HepG2 (cell line): ENCODE results near the gene MORN1. TPM values are rescaled to one million over a fixed set of nuclear protein-coding genes. Genes with fewer than 3 reads are reported as not detected.
A peak's percentile ranks its signal among the peaks of the same experiment; 100 is the strongest.

Experiments
- ATAC-seq: fragments of 200-7000 bp; cut with Tn5 transposase; 3 replicates; pipeline ENCODE4 v1.9.1; 2020; ENCODE audit warnings: mild to moderate bottlenecking, moderate library complexity
- BruUV-seq: library from RNA; stranded (reverse); fragments of 400-500 nt; replicated peaks from 2 replicates; lab custom pipeline; 2021; lab: Mats Ljungman, UMichigan
- CTCF ChIA-PET: fragments of 300-600 bp; formaldehyde crosslinking; extraction: SDS; loops from one replicate; lab custom pipeline; 2021; ENCODE audit warnings: low total read pairs, inconsistent platforms, low intra/inter-chr PET ratio; lab: Yijun Ruan, JAX
- POLR2A ChIA-PET: fragments of 350-600 bp; sonication (Branson Sonifier 250); formaldehyde crosslinking; loops from one replicate; lab custom pipeline; 2020; ENCODE audit warnings: antibody characterized with exemption, inconsistent platforms; lab: Yijun Ruan, JAX
- DNase-seq: peaks from one replicate; pipeline ENCODE4 v3.0.0-alpha.2; 2015; ENCODE audit warnings: low spot score
- FAIRE-seq: peaks from 3 replicates; lab custom pipeline; 2011; peaks lifted over from hg19 to GRCh38; lab: Jason Lieb, UNC
- H2AFZ ChIP-seq: one replicate; pipeline ENCODE4 v1.6.1; 2011; ENCODE audit warnings: low read length, inconsistent platforms
- H3K27ac ChIP-seq: fragments of 300-600 bp; 3 replicates; pipeline ENCODE4 v1.8.0; 2011; ENCODE audit warnings: mixed run types, mild to moderate bottlenecking, mixed read lengths, low read length, inconsistent platforms; ENCODE audit not compliant: insufficient read depth; ENCODE audit errors: extremely low read length
- H3K27me3 ChIP-seq, 2 experiments: fragments of 200-600 bp in 1 of 2; 2 replicates in 1 of 2; 3 replicates in 1 of 2; pipeline versions ENCODE4 v1.6.0 to v1.8.0; 2011; ENCODE audit warnings: low read length in 2 of 2, mild to moderate bottlenecking in 2 of 2, moderate library complexity in 2 of 2, inconsistent platforms in 1 of 2; ENCODE audit not compliant: insufficient read depth in 2 of 2, control insufficient read depth in 1 of 2
- H3K36me3 ChIP-seq, 2 experiments: fragments of 200-600 bp in 1 of 2; replicated peaks in 1 of 2; 2 replicates in 1 of 2; 3 replicates in 1 of 2; pipeline versions ENCODE4 v1.5.1 to v1.8.0; 2011; ENCODE audit warnings: low read length in 2 of 2, inconsistent platforms in 1 of 2; ENCODE audit not compliant: insufficient read depth in 2 of 2, control insufficient read depth in 1 of 2
- H3K4me1 ChIP-seq: 2 replicates; pipeline ENCODE4 v1.5.1; 2012; ENCODE audit warnings: low read length, inconsistent platforms; ENCODE audit not compliant: insufficient read depth
- H3K4me2 ChIP-seq: 2 replicates; pipeline ENCODE4 v1.6.0; 2011; ENCODE audit warnings: low read depth, low read length, inconsistent platforms
- H3K4me3 ChIP-seq, 3 experiments: fragments of 200-600 bp in 1 of 3; sonication (generic), shearing (Covaris generic) in 1 of 3; replicated peaks in 1 of 3; 2 replicates each; pipeline ENCODE4 v1.5.1; 2011 to 2016; ENCODE audit warnings: low read length in 3 of 3, inconsistent platforms in 2 of 3, low read depth in 2 of 3, mild to moderate bottlenecking in 2 of 3, control low read depth in 1 of 3, mixed read lengths in 1 of 3; ENCODE audit not compliant: insufficient read depth in 1 of 3
- H3K79me2 ChIP-seq: one replicate; pipeline ENCODE4 v1.6.1; 2011; ENCODE audit warnings: low read length, inconsistent platforms; ENCODE audit not compliant: insufficient read depth
- H3K9ac ChIP-seq: 2 replicates; pipeline ENCODE4 v1.6.0; 2011; ENCODE audit warnings: mild to moderate bottlenecking, low read depth, low read length, inconsistent platforms; ENCODE audit not compliant: insufficient read depth
- H3K9me3 ChIP-seq: 2 replicates; pipeline ENCODE4 v1.5.1; 2012; ENCODE audit warnings: mild to moderate bottlenecking, low read length
- H4K20me1 ChIP-seq: 2 replicates; pipeline ENCODE4 v1.6.0; 2011; ENCODE audit warnings: inconsistent platforms, mild to moderate bottlenecking, low read length, moderate library complexity; ENCODE audit not compliant: insufficient read depth
- CHCHD3 ChIP-seq: sonication (generic); formaldehyde crosslinking; IDR thresholded peaks from 2 replicates; pipeline ENCODE4 v1.8.0; 2022; ENCODE audit warnings: mild to moderate bottlenecking, missing genetic modification reagents, moderate library complexity
- CHD4 ChIP-seq: fragments of 200-600 bp; sonication (generic); IDR thresholded peaks from 2 replicates; pipeline ENCODE4 v1.7.0; 2017; ENCODE audit warnings: mild to moderate bottlenecking, low read length, borderline replicate concordance
- EHMT2 ChIP-seq: fragments of 200-600 bp; sonication (generic); IDR thresholded peaks from 2 replicates; pipeline ENCODE4 v1.7.0; 2017; ENCODE audit warnings: antibody characterized with exemption, low read depth, low read length, borderline replicate concordance
- HNF4G ChIP-seq, 2 experiments: sonication (generic) in 1 of 2; formaldehyde crosslinking in 1 of 2; IDR thresholded peaks; 2 replicates each; pipeline versions ENCODE4 v1.4.0 to v1.6.1; 2011 to 2020; ENCODE audit warnings: borderline replicate concordance in 2 of 2, low read depth in 2 of 2, mild to moderate bottlenecking in 2 of 2, low read length in 1 of 2, missing genetic modification reagents in 1 of 2, moderate library complexity in 1 of 2
- NR1H2 ChIP-seq: sonication (generic); formaldehyde crosslinking; IDR thresholded peaks from 2 replicates; pipeline ENCODE4 v1.8.1; 2022; ENCODE audit warnings: low read depth, missing genetic modification reagents, borderline replicate concordance
- YEATS2 ChIP-seq: sonication (generic); formaldehyde crosslinking; IDR thresholded peaks from 2 replicates; pipeline ENCODE4 v1.4.0; 2020; ENCODE audit warnings: missing genetic modification reagents, borderline replicate concordance
- ZFY ChIP-seq: sonication (generic); formaldehyde crosslinking; IDR thresholded peaks from 2 replicates; pipeline ENCODE4 v1.4.0; 2020; ENCODE audit warnings: missing genetic modification reagents
- ZNF121 ChIP-seq: sonication (generic); formaldehyde crosslinking; IDR thresholded peaks from 2 replicates; pipeline ENCODE4 v1.5.0; 2020; ENCODE audit warnings: mild to moderate bottlenecking, missing genetic modification reagents
- ZNF274 ChIP-seq: sonication (generic); formaldehyde crosslinking; IDR thresholded peaks from 2 replicates; pipeline ENCODE4 v1.5.1; 2020; ENCODE audit warnings: mild to moderate bottlenecking, missing genetic modification reagents
- ZNF607 ChIP-seq: sonication (generic); formaldehyde crosslinking; IDR thresholded peaks from 2 replicates; pipeline ENCODE4 v1.5.1; 2020; ENCODE audit warnings: missing genetic modification reagents, mild to moderate bottlenecking, borderline replicate concordance
- WGBS: methylation state at CpG from one replicate; pipeline ENCODE4 v1.1.6; 2017; ENCODE audit warnings: low lambda C conversion rate; 5-methylcytosine and 5-hydroxymethylcytosine counted together
- in situ Hi-C: cut with HindIII; loops from 2 replicates; pipeline ENCODE4 v1.10.0; 2017; ENCODE audit warnings: low pct_unique_long_range_greater_than_20kb; ENCODE audit not compliant: extremely low pct_ligation_motif_present
- intact Hi-C: fragments of 100-400 bp; cut with micrococcal nuclease; formaldehyde crosslinking; loops from one replicate; pipeline ENCODE4 v1.10.0; 2022; ENCODE audit not compliant: unreplicated experiment
- polyA plus RNA-seq, 8 experiments: library from polyadenylated mRNA; depleted of rRNA in 3 of 8; stranded (reverse) in 7 of 8; unstranded in 1 of 8; fragments of >200 nt; fragmentation: Illumina TruSeq in 4 of 8; extraction: Trizol in 4 of 8; gene quantifications; 2 replicates each; pipeline versions ENCODE4 v1.2.1 to v1.2.3, GENCODE V29; 2011 to 2016; ENCODE audit warnings: low read depth in 4 of 8, missing spikeins in 1 of 8, mixed read lengths in 1 of 8; ENCODE audit not compliant: insufficient read depth in 1 of 8
- total RNA-seq, 5 experiments: library from RNA; depleted of rRNA; stranded (reverse); fragments of >200 nt; fragmentation: Illumina TruSeq; extraction: Trizol; gene quantifications; 2 replicates each; pipeline ENCODE4 v1.2.3, GENCODE V29; 2016; ENCODE audit warnings: low read depth in 1 of 5
- TF ChIP-seq, protein P1 (sequence below): sonication (generic); formaldehyde crosslinking; IDR thresholded peaks from 2 replicates; pipeline ENCODE4 v1.5.0; 2020; ENCODE audit warnings: missing genetic modification reagents
- TF ChIP-seq, protein P2 (sequence below): sonication (generic); formaldehyde crosslinking; IDR thresholded peaks from 2 replicates; pipeline ENCODE4 v1.5.1; 2020; ENCODE audit warnings: mild to moderate bottlenecking, missing genetic modification reagents, moderate library complexity
- TF ChIP-seq, protein P3 (sequence below): sonication (generic); formaldehyde crosslinking; conservative IDR thresholded peaks from 2 replicates; pipeline ENCODE4 v1.8.1; 2023; ENCODE audit warnings: missing genetic modification reagents
- TF ChIP-seq, protein P4 (sequence below): sonication (generic); formaldehyde crosslinking; IDR thresholded peaks from 2 replicates; pipeline ENCODE4 v1.4.0; 2020; ENCODE audit warnings: missing genetic modification reagents, borderline replicate concordance

Gene MORN1
- total and polyA plus RNA-seq, 2 of the 13 experiments (the other 11 are each of a cell fraction or from before 2014, with no cell fraction given), result 3.1 to 6.5 TPM

DNA sequence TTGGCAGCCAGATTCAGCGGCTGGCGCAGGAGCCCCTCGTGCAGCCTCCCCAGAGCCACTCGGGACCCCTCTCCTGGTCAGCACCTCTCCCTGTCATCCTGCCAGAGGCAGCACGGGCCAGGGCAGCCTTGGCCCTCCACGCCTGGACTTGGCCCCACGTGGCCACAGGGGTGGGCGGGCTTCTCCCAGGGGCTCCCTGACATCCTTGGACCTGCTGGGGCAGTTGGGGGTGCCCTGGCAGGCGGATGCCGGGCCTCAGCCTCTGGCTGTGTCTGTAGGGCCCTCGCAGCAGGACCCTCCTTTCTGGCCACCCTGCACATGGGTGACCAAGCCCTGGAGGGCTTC, 60.2 kb downstream of the MORN1 start:
- no peak for DNase-seq
- no TSS peak for BruUV-seq
- Histone ChIP-seq H3K27ac (no peak overlapping the region), H4K20me1 (no peaks in the 10 kb centered on the region), H3K79me2 (no peaks in the 10 kb centered on the region), H3K9ac (0 out of 2 replicates have a peak overlapping the region, but pooled peaks have one; percentile 11), H3K9me3 (no peaks in the 10 kb centered on the region), H3K36me3 (no peaks in the 10 kb centered on the region), H2AFZ (no peak overlapping the region), H3K4me2 (no peak overlapping the region), H3K27me3 (peaks cover 19 to 93% of the 10 kb centered on the region in 2 experiments), H3K4me3 (no peak overlapping the region), H3K4me1 (peaks cover 21% of the 10 kb centered on the region)
- WGBS, result no CpG with 5 or more reads among the region's 11 CpGs
- in situ Hi-C loops, result no loop called here
- ATAC-seq, result peak; percentile 3; the same call in 1 of the 3 replicates
- intact Hi-C loops, result no loop called here
- ChIA-PET CTCF (interaction anchor here (1.5 kb wide), 1 partner anchor 51 kb away, joined by 3 read pairs; no protein-coding TSS in a partner anchor), POLR2A (no interaction called here)
- no peak for FAIRE-seq
- TF ChIP-seq NR1H2 (CRISPR knock-in tag) (no peak), EHMT2 (no peak), ZNF121 (peak; percentile 77), CHCHD3 (CRISPR knock-in tag) (no peak), HNF4G (IDR thresholded peaks at IDR 0.05; ENCODE audit: borderline replicate concordance, low read depth, low read length) (no peak), HNF4G (CRISPR knock-in tag; IDR thresholded peaks at IDR 0.05; ENCODE audit: borderline replicate concordance, low read depth) (no peak), CHD4 (no peak), ZNF607 (CRISPR knock-in tag) (no peak), ZFY (0 out of 2 replicates have a peak, but pooled peaks have one; percentile 3), YEATS2 (CRISPR knock-in tag) (no peak), ZNF274 (CRISPR knock-in tag) (0 out of 2 replicates have a peak, but pooled peaks have one; percentile 3)
- TF ChIP-seq, protein P1, sequence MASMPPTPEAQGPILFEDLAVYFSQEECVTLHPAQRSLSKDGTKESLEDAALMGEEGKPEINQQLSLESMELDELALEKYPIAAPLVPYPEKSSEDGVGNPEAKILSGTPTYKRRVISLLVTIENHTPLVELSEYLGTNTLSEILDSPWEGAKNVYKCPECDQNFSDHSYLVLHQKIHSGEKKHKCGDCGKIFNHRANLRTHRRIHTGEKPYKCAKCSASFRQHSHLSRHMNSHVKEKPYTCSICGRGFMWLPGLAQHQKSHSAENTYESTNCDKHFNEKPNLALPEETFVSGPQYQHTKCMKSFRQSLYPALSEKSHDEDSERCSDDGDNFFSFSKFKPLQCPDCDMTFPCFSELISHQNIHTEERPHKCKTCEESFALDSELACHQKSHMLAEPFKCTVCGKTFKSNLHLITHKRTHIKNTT, result no peak
- TF ChIP-seq, protein P2, sequence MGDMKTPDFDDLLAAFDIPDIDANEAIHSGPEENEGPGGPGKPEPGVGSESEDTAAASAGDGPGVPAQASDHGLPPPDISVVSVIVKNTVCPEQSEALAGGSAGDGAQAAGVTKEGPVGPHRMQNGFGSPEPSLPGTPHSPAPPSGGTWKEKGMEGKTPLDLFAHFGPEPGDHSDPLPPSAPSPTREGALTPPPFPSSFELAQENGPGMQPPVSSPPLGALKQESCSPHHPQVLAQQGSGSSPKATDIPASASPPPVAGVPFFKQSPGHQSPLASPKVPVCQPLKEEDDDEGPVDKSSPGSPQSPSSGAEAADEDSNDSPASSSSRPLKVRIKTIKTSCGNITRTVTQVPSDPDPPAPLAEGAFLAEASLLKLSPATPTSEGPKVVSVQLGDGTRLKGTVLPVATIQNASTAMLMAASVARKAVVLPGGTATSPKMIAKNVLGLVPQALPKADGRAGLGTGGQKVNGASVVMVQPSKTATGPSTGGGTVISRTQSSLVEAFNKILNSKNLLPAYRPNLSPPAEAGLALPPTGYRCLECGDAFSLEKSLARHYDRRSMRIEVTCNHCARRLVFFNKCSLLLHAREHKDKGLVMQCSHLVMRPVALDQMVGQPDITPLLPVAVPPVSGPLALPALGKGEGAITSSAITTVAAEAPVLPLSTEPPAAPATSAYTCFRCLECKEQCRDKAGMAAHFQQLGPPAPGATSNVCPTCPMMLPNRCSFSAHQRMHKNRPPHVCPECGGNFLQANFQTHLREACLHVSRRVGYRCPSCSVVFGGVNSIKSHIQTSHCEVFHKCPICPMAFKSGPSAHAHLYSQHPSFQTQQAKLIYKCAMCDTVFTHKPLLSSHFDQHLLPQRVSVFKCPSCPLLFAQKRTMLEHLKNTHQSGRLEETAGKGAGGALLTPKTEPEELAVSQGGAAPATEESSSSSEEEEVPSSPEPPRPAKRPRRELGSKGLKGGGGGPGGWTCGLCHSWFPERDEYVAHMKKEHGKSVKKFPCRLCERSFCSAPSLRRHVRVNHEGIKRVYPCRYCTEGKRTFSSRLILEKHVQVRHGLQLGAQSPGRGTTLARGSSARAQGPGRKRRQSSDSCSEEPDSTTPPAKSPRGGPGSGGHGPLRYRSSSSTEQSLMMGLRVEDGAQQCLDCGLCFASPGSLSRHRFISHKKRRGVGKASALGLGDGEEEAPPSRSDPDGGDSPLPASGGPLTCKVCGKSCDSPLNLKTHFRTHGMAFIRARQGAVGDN (CRISPR knock-in tag), result peak; percentile 26; the same call in 1 of the 2 replicates
- TF ChIP-seq, protein P3, sequence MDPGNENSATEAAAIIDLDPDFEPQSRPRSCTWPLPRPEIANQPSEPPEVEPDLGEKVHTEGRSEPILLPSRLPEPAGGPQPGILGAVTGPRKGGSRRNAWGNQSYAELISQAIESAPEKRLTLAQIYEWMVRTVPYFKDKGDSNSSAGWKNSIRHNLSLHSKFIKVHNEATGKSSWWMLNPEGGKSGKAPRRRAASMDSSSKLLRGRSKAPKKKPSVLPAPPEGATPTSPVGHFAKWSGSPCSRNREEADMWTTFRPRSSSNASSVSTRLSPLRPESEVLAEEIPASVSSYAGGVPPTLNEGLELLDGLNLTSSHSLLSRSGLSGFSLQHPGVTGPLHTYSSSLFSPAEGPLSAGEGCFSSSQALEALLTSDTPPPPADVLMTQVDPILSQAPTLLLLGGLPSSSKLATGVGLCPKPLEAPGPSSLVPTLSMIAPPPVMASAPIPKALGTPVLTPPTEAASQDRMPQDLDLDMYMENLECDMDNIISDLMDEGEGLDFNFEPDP (CRISPR knock-in tag), result no peak
- TF ChIP-seq, protein P4, sequence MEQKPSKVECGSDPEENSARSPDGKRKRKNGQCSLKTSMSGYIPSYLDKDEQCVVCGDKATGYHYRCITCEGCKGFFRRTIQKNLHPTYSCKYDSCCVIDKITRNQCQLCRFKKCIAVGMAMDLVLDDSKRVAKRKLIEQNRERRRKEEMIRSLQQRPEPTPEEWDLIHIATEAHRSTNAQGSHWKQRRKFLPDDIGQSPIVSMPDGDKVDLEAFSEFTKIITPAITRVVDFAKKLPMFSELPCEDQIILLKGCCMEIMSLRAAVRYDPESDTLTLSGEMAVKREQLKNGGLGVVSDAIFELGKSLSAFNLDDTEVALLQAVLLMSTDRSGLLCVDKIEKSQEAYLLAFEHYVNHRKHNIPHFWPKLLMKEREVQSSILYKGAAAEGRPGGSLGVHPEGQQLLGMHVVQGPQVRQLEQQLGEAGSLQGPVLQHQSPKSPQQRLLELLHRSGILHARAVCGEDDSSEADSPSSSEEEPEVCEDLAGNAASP (CRISPR knock-in tag), result no peak
